HG03460 (cell line): Measurements from ENCODE around the gene ZNF227.
"Not testable (repeated sequence)": the region's sequence is repeated elsewhere in the genome, so short reads cannot be mapped to it uniquely, and the experiment has no call there.

Source experiments
- ATAC-seq: cut with Tn5 transposase; IDR thresholded peaks from one replicate; pipeline ENCODE4 v1.9.1; 2021; ENCODE audit not compliant: unreplicated experiment

ZNF227 gene

GRCh38 chr19:44212250-44212865 is at the start of gene ZNF227:
Gene ZNF227, plus strand, starts transcription at chr19:44212532. Its CDS starts 5,261 bp downstream, at chr19:44217793.
- ATAC-seq: peak; percentile 79

- no peak for ATAC-seq
Observed at GRCh38 chr19:44163789-44164188, 48.5 kb upstream of the ZNF227 start.

GRCh38 chr19:44164327-44164672 is 48.0 kb upstream of the ZNF227 start:
- ATAC-seq: no peak

DNA sequence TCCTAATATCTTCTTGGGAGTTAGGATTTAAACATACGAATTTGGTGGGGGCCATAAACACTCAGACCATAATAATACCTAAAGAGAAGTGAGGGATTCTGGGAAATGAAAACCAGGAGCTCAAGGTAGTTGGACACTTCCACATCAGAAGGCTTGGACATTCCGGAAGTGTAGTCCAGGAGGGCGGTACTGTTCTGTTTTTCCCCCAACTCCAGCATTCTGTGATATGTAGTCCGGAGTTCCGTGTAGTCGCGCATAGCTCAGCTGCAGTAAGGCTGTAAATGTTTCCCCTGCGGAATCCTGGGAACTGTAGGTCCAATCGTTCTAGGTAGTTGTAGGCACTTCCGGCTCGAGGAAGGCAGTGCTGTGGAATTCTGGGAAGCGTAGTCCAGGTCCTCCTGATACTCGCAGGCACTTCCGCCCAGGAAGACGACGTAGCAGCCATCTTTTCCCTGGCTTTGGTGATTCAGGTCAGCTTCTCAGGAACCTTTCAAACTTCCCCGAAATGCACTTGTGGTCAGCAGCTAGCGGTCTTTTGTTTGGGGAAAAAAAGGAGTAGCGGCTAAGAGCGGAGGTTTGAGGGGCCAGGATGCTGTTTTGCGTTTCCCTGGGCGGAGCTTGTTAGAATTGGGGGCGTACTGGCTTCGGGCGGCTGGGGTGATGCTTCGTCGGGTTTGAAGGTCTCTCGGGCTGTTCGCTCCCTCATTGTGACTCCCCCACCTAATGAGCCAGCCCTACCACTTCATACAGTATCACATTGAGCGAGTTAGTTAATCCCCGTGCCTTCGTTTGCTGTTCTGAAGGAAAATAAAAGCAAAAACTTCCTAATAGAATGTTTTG is 47.4 kb upstream of the ZNF227 start, which contains the start of gene ZNF226:
Gene ZNF226, plus strand, starts transcription at position 428 of the 840 bp plus-strand sequence. CDS start 4,981 bp downstream, outside the sequence.
- peak; percentile 88 for ATAC-seq

- not testable (repeated sequence) for ATAC-seq
Observed at GRCh38 chr19:44170660-44171059, 41.7 kb upstream of the ZNF227 start.

- no peak for ATAC-seq
Observed at GRCh38 chr19:44176590-44176989, 35.7 kb upstream of the ZNF227 start.

- no peak for ATAC-seq
Observed at GRCh38 chr19:44180968-44181367, 31.4 kb upstream of the ZNF227 start.

DNA sequence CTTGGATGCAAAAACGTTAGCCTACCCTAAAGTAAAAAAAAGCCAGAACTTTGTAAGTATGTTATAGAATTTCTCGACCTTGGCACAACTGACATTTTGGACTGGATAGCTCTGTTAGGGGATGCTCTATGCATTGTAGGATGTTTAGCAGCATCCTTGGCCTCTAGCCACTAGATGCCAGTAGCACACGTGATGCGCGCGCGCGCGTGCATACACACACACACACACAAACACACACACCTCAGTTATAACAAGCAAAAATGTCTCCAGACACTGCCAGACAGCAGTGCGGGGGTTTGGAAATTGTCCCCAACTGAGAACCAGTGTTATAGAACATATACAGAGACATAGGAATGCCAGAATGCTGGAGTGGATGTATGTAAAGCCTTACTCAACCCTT is 30.2 kb upstream of the ZNF227 start:
- ATAC-seq: no peak

DNA sequence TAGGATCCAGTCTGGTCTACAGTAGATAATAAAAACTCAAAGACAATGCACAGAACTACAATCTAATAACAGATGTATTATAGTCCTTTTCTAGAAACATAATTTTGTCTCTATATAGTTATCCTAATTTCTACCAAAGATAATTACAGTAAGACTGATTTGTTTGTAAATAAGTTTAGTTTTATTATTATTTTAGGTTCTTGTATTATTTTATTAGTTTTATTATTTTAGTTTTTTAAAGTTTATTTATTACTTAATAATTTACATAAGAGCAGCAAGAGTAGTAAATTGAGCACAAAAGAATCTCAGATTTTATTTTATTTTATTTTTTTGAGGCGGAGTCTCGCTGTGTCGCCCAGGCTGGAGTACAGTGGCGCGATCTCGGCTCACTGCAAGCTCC is 22.3 kb upstream of the ZNF227 start:
- no peak for ATAC-seq

DNA sequence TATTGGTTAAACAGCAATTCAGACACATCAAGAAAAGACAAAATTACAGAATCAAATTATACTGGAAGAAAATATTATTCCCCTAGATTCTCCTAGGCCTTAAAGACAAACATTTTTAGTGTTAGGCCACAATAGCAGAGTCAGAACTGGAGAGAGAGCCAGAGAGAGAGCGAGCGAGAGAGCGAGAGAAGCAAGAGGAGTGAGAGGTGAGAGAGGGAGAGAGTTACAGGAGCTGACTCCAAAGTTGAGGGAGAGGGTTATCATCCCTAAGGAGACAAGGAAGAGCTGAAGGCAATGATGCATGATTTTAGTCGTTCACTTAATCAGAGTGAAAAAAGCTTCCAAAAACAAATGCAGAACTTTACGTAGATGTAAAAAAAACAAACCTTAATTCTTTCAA is 20.2 kb upstream of the ZNF227 start:
- ATAC-seq: no peak

DNA sequence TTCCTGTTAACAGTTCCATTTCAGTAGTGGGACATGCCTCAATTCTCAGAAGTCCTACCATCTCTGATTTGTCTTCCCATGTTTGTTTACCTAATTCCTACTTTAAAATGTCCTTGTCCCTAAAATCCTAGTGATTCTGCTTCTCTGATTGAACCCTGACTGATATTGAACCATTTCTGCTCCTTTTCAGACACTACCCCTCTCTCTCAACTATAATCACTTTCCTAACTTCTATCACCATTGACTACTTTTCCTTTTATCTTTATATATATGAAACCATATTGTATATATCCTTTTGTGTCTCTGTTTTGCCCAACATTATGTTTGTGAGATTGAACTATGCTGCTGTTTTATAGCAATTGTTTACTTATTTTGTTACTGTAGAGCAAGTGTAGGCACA is 15.6 kb upstream of the ZNF227 start:
- ATAC-seq: no peak

DNA sequence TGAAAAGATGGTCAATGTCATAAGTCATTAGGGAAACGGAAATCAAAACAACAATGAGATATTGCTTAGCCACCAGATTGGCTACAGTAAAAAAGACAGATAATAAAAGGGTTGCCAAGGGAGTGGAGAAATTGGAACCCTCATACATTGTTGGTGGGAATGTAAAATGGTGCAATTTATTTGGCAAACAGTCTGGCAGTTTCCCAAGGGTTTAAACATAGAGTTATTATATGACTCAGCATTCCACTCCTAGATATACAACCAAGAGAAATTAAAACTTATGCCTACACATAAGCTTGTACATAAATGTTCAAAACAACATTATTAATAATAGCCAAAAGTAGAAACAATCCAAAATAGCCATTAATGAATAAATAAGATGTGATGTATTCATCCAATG is 9.9 kb upstream of the ZNF227 start:
- ATAC-seq: no peak

GRCh38 chr19:44202974-44203373 is 9.4 kb upstream of the ZNF227 start:
- ATAC-seq: no peak

DNA sequence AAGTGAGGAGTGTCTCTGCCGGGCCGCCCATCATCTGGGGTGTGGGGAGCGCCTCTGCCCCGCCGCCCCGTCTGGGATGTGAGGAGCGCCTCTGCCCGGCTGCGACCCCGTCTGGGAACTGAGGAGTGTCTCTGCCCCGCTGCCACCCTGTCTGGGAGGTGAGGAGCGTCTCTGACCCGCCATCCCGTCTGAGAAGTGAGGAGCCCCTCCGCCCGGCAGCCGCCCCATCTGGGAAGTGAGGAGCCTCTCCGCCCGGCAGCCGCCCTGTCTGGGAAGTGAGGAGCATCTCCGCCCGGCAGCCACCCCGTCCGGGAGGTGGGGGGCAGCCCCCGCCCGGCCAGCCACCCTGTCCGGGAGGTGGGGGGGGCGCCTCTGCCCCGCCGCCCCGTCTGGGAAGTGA is 8.5 kb upstream of the ZNF227 start:
- not testable (repeated sequence) for ATAC-seq

- no peak for ATAC-seq
Observed at GRCh38 chr19:44204772-44205171, 7.6 kb upstream of the ZNF227 start.

DNA sequence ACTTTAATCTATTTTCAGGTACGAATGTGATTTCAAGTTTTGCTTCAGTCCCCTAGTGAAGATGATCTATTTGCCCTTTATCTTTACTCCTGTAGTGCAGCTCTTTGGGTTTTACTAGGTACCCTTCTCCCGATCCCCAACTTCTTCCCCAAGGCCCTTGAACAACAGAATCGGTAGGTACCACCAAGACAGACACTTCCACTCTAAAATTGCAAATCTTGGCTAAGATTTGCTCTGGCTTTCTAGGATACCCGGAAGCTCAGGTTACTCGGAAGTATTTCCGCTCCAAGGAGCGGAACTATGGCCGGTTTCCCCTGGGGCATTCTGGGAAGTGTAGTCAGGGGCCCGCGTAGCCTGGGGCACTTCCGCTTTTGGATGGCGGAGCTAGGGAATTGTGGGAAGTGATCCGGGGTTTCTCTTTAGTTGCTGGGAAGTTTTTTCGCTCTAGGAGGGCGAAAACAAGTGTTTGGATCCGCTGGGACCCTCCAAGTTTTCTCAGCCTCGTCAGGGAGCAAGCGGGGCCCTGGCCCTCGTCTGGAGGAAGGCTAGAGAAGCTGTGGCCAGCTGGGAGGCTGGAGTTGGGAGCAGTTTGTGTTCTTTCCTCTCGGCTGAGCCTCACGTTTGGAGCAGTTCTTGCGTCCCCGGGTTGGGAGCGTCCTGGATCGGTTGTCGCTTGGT is 5.1 kb upstream of the ZNF227 start:
- peak; percentile 81 for ATAC-seq

DNA sequence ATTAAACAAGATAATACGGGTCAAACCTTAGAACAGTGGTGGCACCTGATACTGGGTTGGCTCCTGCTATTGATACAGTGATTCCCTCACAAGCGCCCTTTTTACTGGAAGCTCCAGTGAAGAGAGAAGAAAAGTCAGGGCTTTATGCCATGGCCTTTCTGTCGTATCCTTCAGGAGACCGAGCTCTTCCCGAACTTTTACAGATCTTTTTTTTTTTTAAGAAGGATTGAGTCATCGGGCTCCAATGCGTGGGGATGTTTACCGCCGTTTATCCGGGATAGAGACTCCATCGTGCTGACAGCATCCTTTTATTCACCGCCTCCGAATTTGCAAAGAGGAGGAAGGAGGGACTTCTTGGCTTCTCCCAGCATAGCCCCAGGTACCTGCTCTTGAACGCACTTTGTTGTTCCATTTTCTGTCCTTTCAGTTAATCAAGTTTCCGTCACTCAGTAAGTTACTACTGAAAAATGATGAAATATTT is 574 bp downstream of the ZNF227 start:
- no peak for ATAC-seq

DNA sequence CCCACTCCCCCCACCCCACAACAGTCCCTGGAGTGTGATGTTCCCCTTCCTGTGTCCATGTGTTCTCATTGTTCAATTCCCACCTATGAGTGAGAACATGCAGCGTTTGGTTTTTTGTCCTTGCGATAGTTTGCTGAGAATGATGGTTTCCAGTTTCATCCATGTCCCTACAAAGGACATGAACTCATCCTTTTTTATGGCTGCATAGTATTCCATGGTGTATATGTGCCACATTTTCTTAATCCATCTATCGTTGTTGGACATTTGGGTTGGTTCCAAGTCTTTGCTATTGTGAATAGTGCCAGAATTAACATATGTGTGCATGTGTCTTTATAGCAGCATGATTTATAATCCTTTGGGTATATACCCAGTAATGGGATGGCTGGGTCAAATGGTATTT is 7.6 kb downstream of the ZNF227 start:
- ATAC-seq: not testable (repeated sequence)

DNA sequence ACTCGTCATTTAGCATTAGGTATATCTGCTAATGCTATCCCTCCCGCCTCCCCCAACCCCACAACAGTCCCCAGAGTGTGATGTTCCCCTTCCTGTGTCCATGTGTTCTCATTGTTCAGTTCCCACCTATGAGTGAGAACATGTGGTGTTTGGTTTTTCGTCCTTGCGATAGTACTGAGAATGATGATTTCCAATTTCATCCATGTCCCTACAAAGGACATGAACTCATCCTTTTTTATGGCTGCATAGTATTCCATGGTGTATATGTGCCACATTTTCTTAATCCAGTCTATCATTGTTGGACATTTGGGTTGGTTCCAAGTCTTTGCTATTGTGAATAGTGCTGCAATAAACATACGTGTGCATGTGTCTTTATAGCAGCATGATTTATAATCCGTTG is 8.4 kb downstream of the ZNF227 start:
- not testable (repeated sequence) for ATAC-seq

GRCh38 chr19:44221291-44221690 is 9.0 kb downstream of the ZNF227 start:
- ATAC-seq: not testable (repeated sequence)

GRCh38 chr19:44228318-44228717 is 16.0 kb downstream of the ZNF227 start:
- no peak for ATAC-seq

GRCh38 chr19:44232867-44233266 is 20.5 kb downstream of the ZNF227 start:
- ATAC-seq: no peak
